ENCODE measurements around the gene FBXO4.

- TF ChIP-seq EZH2 (IDR thresholded peaks at IDR 0.05; ENCODE audit: insufficient read depth, poor library complexity, severe bottlenecking) (no peak), EZH2phosphoT487 (IDR thresholded peaks at IDR 0.05; ENCODE audit: insufficient read depth, low read depth) (no peak)
Measured at GRCh38 chr5:41940641-41941040, 15.6 kb downstream of the FBXO4 start.
